Suprapubic skin (tissue), 4 donors: ENCODE measurements around the gene SEMA3G. TPM values are rescaled to one million over a fixed set of nuclear protein-coding genes. Genes with fewer than 3 reads are reported as not detected.

Experiments
- DNase-seq, 2 donors: peaks; one replicate each; pipeline ENCODE4 v3.0.0-alpha.2; 2019; ENCODE audit warnings: low spot score in 2 of 2
- H3K27ac ChIP-seq: fragments of 200-600 bp; sonication (generic); one replicate; pipeline ENCODE4 v1.5.1; 2019
- H3K27me3 ChIP-seq: fragments of 200-600 bp; sonication (generic); one replicate; pipeline ENCODE4 v1.5.1; 2019
- H3K36me3 ChIP-seq: fragments of 200-600 bp; sonication (generic); one replicate; pipeline ENCODE4 v1.5.1; 2019
- H3K4me1 ChIP-seq: fragments of 200-600 bp; sonication (generic); one replicate; pipeline ENCODE4 v1.5.1; 2019
- H3K4me3 ChIP-seq: fragments of 200-600 bp; sonication (generic); one replicate; pipeline ENCODE4 v1.5.1; 2019; ENCODE audit warnings: mild to moderate bottlenecking
- H3K9me3 ChIP-seq: fragments of 200-600 bp; sonication (generic); one replicate; pipeline ENCODE4 v1.5.1; 2019
- EP300 ChIP-seq: sonication (generic); formaldehyde crosslinking; IDR thresholded peaks from one replicate; pipeline ENCODE4 v1.6.1; 2017; ENCODE audit warnings: antibody characterized with exemption
- POLR2A ChIP-seq, 2 donors: fragments of 450-650 bp; IDR thresholded peaks; one replicate each; pipeline ENCODE4 v1.6.1; 2017; ENCODE audit warnings: antibody characterized with exemption in 2 of 2, mild to moderate bottlenecking in 2 of 2, moderate library complexity in 2 of 2
- POLR2AphosphoS5 ChIP-seq, 3 donors: sonication (generic); formaldehyde crosslinking; IDR thresholded peaks; one replicate each; pipeline ENCODE4 v1.6.1; 2017; ENCODE audit warnings: antibody characterized with exemption in 3 of 3
- WGBS: methylation state at CpG from one replicate; pipeline ENCODE4 v1.1.5; 2018; 5-methylcytosine and 5-hydroxymethylcytosine counted together
- total RNA-seq, 4 donors: library from RNA; depleted of rRNA; stranded (reverse); fragments of >200 nt; gene quantifications; one replicate each; pipeline ENCODE4 v1.1.0, GENCODE V29; 2016
- TF ChIP-seq, protein P1 (sequence below), 2 donors: fragments of 200-600 bp in 1 of 2; fragments of 450-650 bp in 1 of 2; sonication (generic) in 1 of 2; IDR thresholded peaks; one replicate each; pipeline ENCODE4 v1.5.1; 2016 to 2019; ENCODE audit warnings: antibody characterized with exemption in 2 of 2, mild to moderate bottlenecking in 1 of 2, moderate library complexity in 1 of 2

SEMA3G gene
- total RNA-seq, 4 donors from 2014 or later = 14.4 to 44.0 (median 26.5) TPM

DNA sequence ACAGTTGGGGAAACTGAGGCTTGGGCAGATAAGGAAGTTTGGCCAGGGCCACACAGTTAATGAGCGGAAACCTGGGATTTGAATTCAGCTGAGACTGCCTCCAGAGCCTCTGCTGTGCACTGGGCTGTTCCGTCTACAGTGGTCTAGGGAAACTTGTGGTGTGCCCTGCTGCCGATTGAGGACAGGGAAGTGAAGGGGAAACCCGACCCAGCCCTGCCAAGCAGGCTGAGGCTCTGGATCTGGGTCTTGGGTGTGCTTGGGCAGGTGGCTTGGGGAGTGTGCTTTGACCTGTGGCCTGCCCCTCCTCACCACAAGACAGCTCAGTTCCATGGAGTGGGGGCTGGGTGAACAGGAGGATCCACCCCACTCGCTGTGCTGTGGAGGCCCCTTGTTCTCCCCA is 28.1 kb upstream of the SEMA3G start:
- TF ChIP-seq, protein P1, sequence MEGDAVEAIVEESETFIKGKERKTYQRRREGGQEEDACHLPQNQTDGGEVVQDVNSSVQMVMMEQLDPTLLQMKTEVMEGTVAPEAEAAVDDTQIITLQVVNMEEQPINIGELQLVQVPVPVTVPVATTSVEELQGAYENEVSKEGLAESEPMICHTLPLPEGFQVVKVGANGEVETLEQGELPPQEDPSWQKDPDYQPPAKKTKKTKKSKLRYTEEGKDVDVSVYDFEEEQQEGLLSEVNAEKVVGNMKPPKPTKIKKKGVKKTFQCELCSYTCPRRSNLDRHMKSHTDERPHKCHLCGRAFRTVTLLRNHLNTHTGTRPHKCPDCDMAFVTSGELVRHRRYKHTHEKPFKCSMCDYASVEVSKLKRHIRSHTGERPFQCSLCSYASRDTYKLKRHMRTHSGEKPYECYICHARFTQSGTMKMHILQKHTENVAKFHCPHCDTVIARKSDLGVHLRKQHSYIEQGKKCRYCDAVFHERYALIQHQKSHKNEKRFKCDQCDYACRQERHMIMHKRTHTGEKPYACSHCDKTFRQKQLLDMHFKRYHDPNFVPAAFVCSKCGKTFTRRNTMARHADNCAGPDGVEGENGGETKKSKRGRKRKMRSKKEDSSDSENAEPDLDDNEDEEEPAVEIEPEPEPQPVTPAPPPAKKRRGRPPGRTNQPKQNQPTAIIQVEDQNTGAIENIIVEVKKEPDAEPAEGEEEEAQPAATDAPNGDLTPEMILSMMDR (IDR thresholded peaks at IDR 0.05) = no peak
- no peak for TF ChIP-seq POLR2A (IDR thresholded peaks at IDR 0.05)
- no peak for TF ChIP-seq EP300
- no peak for TF ChIP-seq POLR2AphosphoS5 (IDR thresholded peaks at IDR 0.05)
- Histone ChIP-seq H3K4me3 (no peak overlapping the region), H3K36me3 (peaks cover 72% of the 10 kb centered on the region), H3K27me3 (no peaks in the 10 kb centered on the region), H3K4me1 (peaks cover 22% of the 10 kb centered on the region), H3K27ac (no peak overlapping the region), H3K9me3 (no peaks in the 10 kb centered on the region)
- 80% methylated on average over 4 of the region's 5 CpGs for WGBS
- no peak for DNase-seq

- Histone ChIP-seq H3K27ac (no peak overlapping the region), H3K27me3 (no peaks in the 10 kb centered on the region), H3K4me3 (no peak overlapping the region), H3K9me3 (no peaks in the 10 kb centered on the region), H3K4me1 (peaks cover 24% of the 10 kb centered on the region), H3K36me3 (peaks cover 65% of the 10 kb centered on the region)
- TF ChIP-seq, protein P1 (IDR thresholded peaks at IDR 0.05) = no peak
- 73% methylated on average over 13 of the region's 14 CpGs for WGBS
- no peak for DNase-seq
Observed at GRCh38 chr3:52472239-52473000, 27.5 kb upstream of the SEMA3G start.

GRCh38 chr3:52471371-52472238 is 26.7 kb upstream of the SEMA3G start:
- no peak for DNase-seq
- H3K36me3 ChIP-seq = peaks cover 57% of the 10 kb centered on the region
- H3K27me3 ChIP-seq = no peaks in the 10 kb centered on the region
- peaks cover 24% of the 10 kb centered on the region for H3K4me1 ChIP-seq
- no peak overlapping the region for H3K4me3 ChIP-seq
- no peaks in the 10 kb centered on the region for H3K9me3 ChIP-seq
- H3K27ac ChIP-seq = no peak overlapping the region
- TF ChIP-seq, protein P1 (IDR thresholded peaks at IDR 0.05) = peak; percentile 22 to 54
- TF ChIP-seq POLR2A (IDR thresholded peaks at IDR 0.05) = no peak
- 64% methylated on average over 20 of the region's 26 CpGs for WGBS

DNA sequence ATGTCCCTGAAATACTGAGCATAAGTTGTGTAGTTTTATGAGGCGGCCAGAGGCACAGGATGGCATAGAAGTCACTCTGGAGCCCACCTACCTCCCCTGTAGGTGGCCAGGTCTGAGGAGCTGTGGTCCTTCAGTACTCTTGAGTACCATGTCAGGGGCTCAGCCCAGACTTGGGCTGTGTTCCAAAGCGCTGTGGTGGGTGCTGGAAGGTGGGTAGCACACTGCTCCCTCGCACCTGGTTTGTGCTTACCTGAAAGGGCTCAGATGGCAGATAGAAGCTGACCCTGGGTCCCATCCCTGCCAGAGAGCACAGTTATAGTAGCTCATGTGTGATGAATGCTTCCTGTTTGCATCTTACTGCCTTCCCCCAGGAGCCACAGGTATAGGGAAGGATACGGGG is 26.0 kb upstream of the SEMA3G start:
- no peak for DNase-seq
- TF ChIP-seq EP300 (no peak), POLR2A (IDR thresholded peaks at IDR 0.05) (no peak), POLR2AphosphoS5 (IDR thresholded peaks at IDR 0.05) (no peak)
- TF ChIP-seq, protein P1 (IDR thresholded peaks at IDR 0.05) = no peak
- no peaks in the 10 kb centered on the region for H3K27me3 ChIP-seq
- H3K4me3 ChIP-seq = no peak overlapping the region
- peaks cover 24% of the 10 kb centered on the region for H3K4me1 ChIP-seq
- H3K27ac ChIP-seq = no peak overlapping the region
- WGBS = 93% methylated on average over 3 of the region's 4 CpGs
- H3K36me3 ChIP-seq = peaks cover 50% of the 10 kb centered on the region
- no peaks in the 10 kb centered on the region for H3K9me3 ChIP-seq

- Histone ChIP-seq H3K9me3 (no peaks in the 10 kb centered on the region), H3K27ac (no peak overlapping the region), H3K4me3 (no peak overlapping the region), H3K36me3 (peaks cover 43% of the 10 kb centered on the region), H3K27me3 (no peaks in the 10 kb centered on the region), H3K4me1 (peaks cover 24% of the 10 kb centered on the region)
- no peak for DNase-seq
- TF ChIP-seq POLR2A (IDR thresholded peaks at IDR 0.05) (no peak), POLR2AphosphoS5 (IDR thresholded peaks at IDR 0.05) (no peak), EP300 (no peak)
- TF ChIP-seq, protein P1 (IDR thresholded peaks at IDR 0.05) = no peak
- WGBS = 70% methylated on average over 5 of the region's 5 CpGs
Observed at GRCh38 chr3:52469001-52469400, 24.1 kb upstream of the SEMA3G start.
